ENCODE results near the gene EXOC6B.

Gene EXOC6B

GRCh38 chr2:72835403-72835802 lies 9.6 kb upstream of the EXOC6B start:
- TF ChIP-seq FOXP2 (optimal IDR thresholded peaks at IDR 0.05; ENCODE audit: control extremely low read depth, extremely low read length, insufficient read depth) (no peak), EZH2 (IDR thresholded peaks at IDR 0.05) (no peak), POLR2AphosphoS5 (IDR thresholded peaks at IDR 0.05; ENCODE audit: borderline replicate concordance, low read depth, low read length) (no peak)

GRCh38 chr2:72834596-72834995 lies 8.8 kb upstream of the EXOC6B start:
- no peaks in the 10 kb centered on the region for H3K9me3 ChIP-seq (ENCODE audit: low read depth, low read length)
- no peak overlapping the region for H3K4me3 ChIP-seq
- H3K9ac ChIP-seq (ENCODE audit: insufficient read length) = no peak overlapping the region
- H3K27ac ChIP-seq = no peak overlapping the region
- TF ChIP-seq EZH2 (IDR thresholded peaks at IDR 0.05) = no peak
- no peak for TF ChIP-seq FOXP2 (optimal IDR thresholded peaks at IDR 0.05; ENCODE audit: control extremely low read depth, extremely low read length, insufficient read depth)
- no peak for DNase-seq (ENCODE audit: low read depth, low spot score)
- H3K36me3 ChIP-seq (ENCODE audit: insufficient read depth, low read length) = no peaks in the 10 kb centered on the region

More at GRCh38 chr2:72835403-72835802, 9.6 kb upstream of the EXOC6B start:
- DNase-seq (ENCODE audit: low read depth, low spot score) = no peak
- Histone ChIP-seq H3K9me3 (ENCODE audit: low read depth, low read length) (no peaks in the 10 kb centered on the region), H3K27ac (no peak overlapping the region), H3K36me3 (ENCODE audit: insufficient read depth, low read length) (no peaks in the 10 kb centered on the region), H3K4me3 (no peak overlapping the region), H3K9ac (ENCODE audit: insufficient read length) (no peak overlapping the region)

GRCh38 chr2:72833084-72833714 lies 7.4 kb upstream of the EXOC6B start:
- DNase-seq (ENCODE audit: low read depth, low spot score) = no peak
- H3K9me3 ChIP-seq (ENCODE audit: low read depth, low read length) = no peaks in the 10 kb centered on the region
- H3K4me3 ChIP-seq = no peak overlapping the region
- TF ChIP-seq EZH2 (IDR thresholded peaks at IDR 0.05) (no peak), POLR2AphosphoS5 (IDR thresholded peaks at IDR 0.05; ENCODE audit: borderline replicate concordance, low read depth, low read length) (no peak), FOXP2 (optimal IDR thresholded peaks at IDR 0.05; ENCODE audit: control extremely low read depth, extremely low read length, insufficient read depth) (no peak)
- H3K9ac ChIP-seq (ENCODE audit: insufficient read length) = no peak overlapping the region
- no peaks in the 10 kb centered on the region for H3K36me3 ChIP-seq (ENCODE audit: insufficient read depth, low read length)
- no peak overlapping the region for H3K27ac ChIP-seq

- H3K9me3 ChIP-seq (ENCODE audit: low read depth, low read length) = no peaks in the 10 kb centered on the region
- no peak overlapping the region for H3K27ac ChIP-seq
- no peak overlapping the region for H3K4me3 ChIP-seq
- no peak for DNase-seq (ENCODE audit: low read depth, low spot score)
- no peaks in the 10 kb centered on the region for H3K36me3 ChIP-seq (ENCODE audit: insufficient read depth, low read length)
- TF ChIP-seq FOXP2 (optimal IDR thresholded peaks at IDR 0.05; ENCODE audit: control extremely low read depth, extremely low read length, insufficient read depth) (no peak), EZH2 (IDR thresholded peaks at IDR 0.05) (no peak)
- H3K9ac ChIP-seq (ENCODE audit: insufficient read length) = no peak overlapping the region
Observed at GRCh38 chr2:72830273-72830672, 4.4 kb upstream of the EXOC6B start.

GRCh38 chr2:72828840-72829507 lies 3.1 kb upstream of the EXOC6B start:
- TF ChIP-seq EZH2 (IDR thresholded peaks at IDR 0.05) (no peak), POLR2AphosphoS5 (IDR thresholded peaks at IDR 0.05; ENCODE audit: borderline replicate concordance, low read depth, low read length) (no peak), FOXP2 (optimal IDR thresholded peaks at IDR 0.05; ENCODE audit: control extremely low read depth, extremely low read length, insufficient read depth) (no peak)
- no peak for DNase-seq (ENCODE audit: low read depth, low spot score)
- Histone ChIP-seq H3K9ac (ENCODE audit: insufficient read length) (no peak overlapping the region), H3K36me3 (ENCODE audit: insufficient read depth, low read length) (no peaks in the 10 kb centered on the region), H3K4me3 (no peak overlapping the region), H3K27ac (no peak overlapping the region), H3K9me3 (ENCODE audit: low read depth, low read length) (no peaks in the 10 kb centered on the region)

GRCh38 chr2:72827966-72828646 lies 2.3 kb upstream of the EXOC6B start:
- DNase-seq (ENCODE audit: low read depth, low spot score) = no peak
- no peak overlapping the region for H3K9ac ChIP-seq (ENCODE audit: insufficient read length)
- H3K9me3 ChIP-seq (ENCODE audit: low read depth, low read length) = no peaks in the 10 kb centered on the region
- H3K36me3 ChIP-seq (ENCODE audit: insufficient read depth, low read length) = no peaks in the 10 kb centered on the region
- no peak overlapping the region for H3K27ac ChIP-seq
- no peak overlapping the region for H3K4me3 ChIP-seq
- TF ChIP-seq EZH2 (IDR thresholded peaks at IDR 0.05) = no peak
- TF ChIP-seq POLR2AphosphoS5 (IDR thresholded peaks at IDR 0.05; ENCODE audit: borderline replicate concordance, low read depth, low read length) = no peak
- TF ChIP-seq FOXP2 (optimal IDR thresholded peaks at IDR 0.05; ENCODE audit: control extremely low read depth, extremely low read length, insufficient read depth) = no peak

GRCh38 chr2:72827487-72827886 lies 1.7 kb upstream of the EXOC6B start:
- Histone ChIP-seq H3K36me3 (ENCODE audit: insufficient read depth, low read length) (no peaks in the 10 kb centered on the region), H3K27ac (no peak overlapping the region), H3K4me3 (no peak overlapping the region), H3K9ac (ENCODE audit: insufficient read length) (no peak overlapping the region), H3K9me3 (ENCODE audit: low read depth, low read length) (no peaks in the 10 kb centered on the region)
- no peak for DNase-seq (ENCODE audit: low read depth, low spot score)
- TF ChIP-seq FOXP2 (optimal IDR thresholded peaks at IDR 0.05; ENCODE audit: control extremely low read depth, extremely low read length, insufficient read depth) (no peak), EZH2 (IDR thresholded peaks at IDR 0.05) (no peak)

- H3K4me3 ChIP-seq = peak overlapping the region; percentile 91
- H3K9ac ChIP-seq (ENCODE audit: insufficient read length) = no peak overlapping the region
Observed at GRCh38 chr2:72826156-72826477, 284 bp upstream of the EXOC6B start.

More at GRCh38 chr2:72826156-72826477, 284 bp upstream of the EXOC6B start:
- Histone ChIP-seq H3K36me3 (ENCODE audit: insufficient read depth, low read length) (peaks cover 5% of the 10 kb centered on the region; the same call in 1 of the 2 replicates), H3K9me3 (ENCODE audit: low read depth, low read length) (0 out of 2 replicates have a peak, but pooled peaks cover 1% of the 10 kb centered on the region), H3K27ac (no peak overlapping the region)
- no peak for TF ChIP-seq POLR2AphosphoS5 (IDR thresholded peaks at IDR 0.05; ENCODE audit: borderline replicate concordance, low read depth, low read length)
- no peak for TF ChIP-seq EZH2 (IDR thresholded peaks at IDR 0.05)
- peak; percentile 78 for TF ChIP-seq FOXP2 (optimal IDR thresholded peaks at IDR 0.05; ENCODE audit: control extremely low read depth, extremely low read length, insufficient read depth)
- no peak for DNase-seq (ENCODE audit: low read depth, low spot score)

Measured in SK-N-MC (cell line).